HG02970 (cell line): Measurements from ENCODE around the gene SDHAF1.

Experiments used
- ATAC-seq: cut with Tn5 transposase; IDR thresholded peaks from one replicate; pipeline ENCODE4 v1.9.1; 2021; ENCODE audit warnings: mild to moderate bottlenecking, moderate library complexity, moderate number of reproducible peaks; ENCODE audit not compliant: unreplicated experiment, low FRiP score

Gene SDHAF1

GRCh38 chr19:35986664-35987570 lies 8.1 kb upstream of the SDHAF1 start:
- no peak for ATAC-seq

GRCh38 chr19:35987571-35987896 lies 7.5 kb upstream of the SDHAF1 start:
- no peak for ATAC-seq

GRCh38 chr19:35988824-35989223 lies 6.2 kb upstream of the SDHAF1 start:
- no peak for ATAC-seq

GRCh38 chr19:35990156-35990555 lies 4.8 kb upstream of the SDHAF1 start:
- no peak for ATAC-seq

- no peak for ATAC-seq
These were observed 3.9 kb upstream of the SDHAF1 start for GRCh38 chr19:35990771-35991730.

GRCh38 chr19:35991731-35992450 lies 3.1 kb upstream of the SDHAF1 start:
- ATAC-seq, result no peak

- ATAC-seq, result no peak
These were observed 1.9 kb upstream of the SDHAF1 start for GRCh38 chr19:35992907-35993765.

- ATAC-seq, result no peak
These were observed 927 bp upstream of the SDHAF1 start for GRCh38 chr19:35993923-35994598.

- no peak for ATAC-seq
These were observed 1.8 kb downstream of the SDHAF1 start for GRCh38 chr19:35996777-35997176.

GRCh38 chr19:36001605-36002004 lies 6.6 kb downstream of the SDHAF1 start:
- no peak for ATAC-seq

- no peak for ATAC-seq
These were observed 8.3 kb downstream of the SDHAF1 start for GRCh38 chr19:36003284-36003683.

- no peak for ATAC-seq
These were observed 12.0 kb downstream of the SDHAF1 start for GRCh38 chr19:36006955-36007354.

GRCh38 chr19:36008336-36008978 lies 13.5 kb downstream of the SDHAF1 start, which contains the start of gene SYNE4:
TSS of gene SYNE4 (minus strand) at chr19:36008813. CDS start at chr19:36008681, 132 bp downstream.
- no peak for ATAC-seq

- no peak for ATAC-seq
These were observed 14.2 kb downstream of the SDHAF1 start for GRCh38 chr19:36009220-36009619.

GRCh38 chr19:36009633-36010379 lies 14.8 kb downstream of the SDHAF1 start:
- no peak for ATAC-seq

GRCh38 chr19:36010402-36010801 lies 15.4 kb downstream of the SDHAF1 start:
- ATAC-seq, result no peak

GRCh38 chr19:36013280-36014011 lies 18.5 kb downstream of the SDHAF1 start:
- ATAC-seq, result no peak
